H9 (cell line): Measurements from ENCODE around the gene SPTSSB. TPM values are rescaled to one million over a fixed set of nuclear protein-coding genes. Genes with fewer than 3 reads are reported as not detected.

Experiments used
- DNase-seq: peaks from one replicate; pipeline ENCODE4 v3.0.0-alpha.2; 2017
- H2AFZ ChIP-seq: one replicate; pipeline ENCODE4 v1.6.1; 2013; ENCODE audit warnings: mild to moderate bottlenecking, low read length, control low read depth, moderate library complexity
- H2AK5ac ChIP-seq: 2 replicates; pipeline ENCODE4 v1.6.1; 2013; ENCODE audit warnings: low read length, control low read depth, mixed read lengths; ENCODE audit not compliant: insufficient read length
- H2BK120ac ChIP-seq: one replicate; pipeline ENCODE4 v1.6.1; 2013; ENCODE audit warnings: low read depth, mild to moderate bottlenecking, low read length, control low read depth, inconsistent platforms; ENCODE audit not compliant: poor library complexity, severe bottlenecking
- H2BK12ac ChIP-seq: 2 replicates; pipeline ENCODE4 v1.6.1; 2013; ENCODE audit warnings: low read length, control low read depth, mixed read lengths, low read depth; ENCODE audit not compliant: insufficient read length
- H2BK15ac ChIP-seq: 2 replicates; pipeline ENCODE4 v1.6.1; 2013; ENCODE audit warnings: low read depth, low read length, control low read depth
- H2BK20ac ChIP-seq: one replicate; pipeline ENCODE4 v1.6.1; 2013; ENCODE audit warnings: low read depth, mild to moderate bottlenecking, low read length, control low read depth, inconsistent platforms; ENCODE audit not compliant: poor library complexity, severe bottlenecking
- H2BK5ac ChIP-seq: 2 replicates; pipeline ENCODE4 v1.6.1; 2013; ENCODE audit warnings: low read length, control low read depth, mixed read lengths; ENCODE audit not compliant: insufficient read length
- H3K14ac ChIP-seq: 2 replicates; pipeline ENCODE4 v1.6.1; 2013; ENCODE audit warnings: low read length, control low read depth; ENCODE audit not compliant: insufficient read depth
- H3K18ac ChIP-seq: 2 replicates; pipeline ENCODE4 v1.6.1; 2013; ENCODE audit warnings: low read depth, mild to moderate bottlenecking, mixed read lengths, low read length, control low read depth; ENCODE audit not compliant: insufficient read length
- H3K23ac ChIP-seq: 2 replicates; pipeline ENCODE4 v1.6.1; 2013; ENCODE audit warnings: low read length, control low read depth, mixed read lengths, low read depth; ENCODE audit not compliant: insufficient read length
- H3K23me2 ChIP-seq: 2 replicates; pipeline ENCODE4 v1.6.1; 2013; ENCODE audit warnings: low read depth, mild to moderate bottlenecking, mixed read lengths, low read length, control low read depth; ENCODE audit not compliant: insufficient read length, poor library complexity, severe bottlenecking
- H3K27ac ChIP-seq: 2 replicates; pipeline ENCODE4 v1.5.1; 2013; ENCODE audit warnings: low read length, control low read depth, mixed read lengths, low read depth; ENCODE audit not compliant: insufficient read length
- H3K27me3 ChIP-seq: 2 replicates; pipeline ENCODE4 v1.6.1; 2013; ENCODE audit warnings: low read length, control low read depth, inconsistent platforms; ENCODE audit not compliant: insufficient read depth
- H3K4ac ChIP-seq: 2 replicates; pipeline ENCODE4 v1.6.1; 2013; ENCODE audit warnings: low read depth, mild to moderate bottlenecking, control low read depth, inconsistent platforms, low read length, moderate library complexity
- H3K4me1 ChIP-seq: 2 replicates; pipeline ENCODE4 v1.6.1; 2013; ENCODE audit warnings: low read length, control low read depth, inconsistent platforms; ENCODE audit not compliant: insufficient read depth
- H3K4me2 ChIP-seq: 2 replicates; pipeline ENCODE4 v1.6.1; 2013; ENCODE audit warnings: low read length, control low read depth, mixed read lengths; ENCODE audit not compliant: insufficient read length, insufficient read depth
- H3K56ac ChIP-seq: 2 replicates; pipeline ENCODE4 v1.6.1; 2013; ENCODE audit warnings: low read depth, mild to moderate bottlenecking, mixed read lengths, low read length, control low read depth; ENCODE audit not compliant: insufficient read length
- H3K79me1 ChIP-seq: 2 replicates; pipeline ENCODE4 v1.6.1; 2013; ENCODE audit warnings: low read depth, mild to moderate bottlenecking, moderate library complexity, low read length, control low read depth, inconsistent platforms; ENCODE audit not compliant: insufficient read depth, poor library complexity, severe bottlenecking
- H3K79me2 ChIP-seq: 2 replicates; pipeline ENCODE4 v1.6.1; 2013; ENCODE audit warnings: low read length, control low read depth, inconsistent platforms; ENCODE audit not compliant: insufficient read depth
- H3K9ac ChIP-seq: 2 replicates; pipeline ENCODE4 v1.6.1; 2013; ENCODE audit warnings: low read length, control low read depth, mixed read lengths; ENCODE audit not compliant: insufficient read length; ENCODE audit errors: extremely low read depth
- H3K9me3 ChIP-seq: one replicate; pipeline ENCODE4 v1.6.1; 2013; ENCODE audit warnings: low read depth, low read length, inconsistent platforms; ENCODE audit not compliant: control insufficient read depth
- H3T11ph ChIP-seq: one replicate; pipeline ENCODE4 v1.6.1; 2013; ENCODE audit warnings: mild to moderate bottlenecking, low read length, control low read depth, inconsistent platforms
- H4K20me1 ChIP-seq: one replicate; pipeline ENCODE4 v1.6.1; 2013; ENCODE audit not compliant: control insufficient read depth, insufficient read length, insufficient read depth
- H4K5ac ChIP-seq: 2 replicates; pipeline ENCODE4 v1.6.1; 2013; ENCODE audit warnings: low read depth, mild to moderate bottlenecking, mixed read lengths, low read length, control low read depth; ENCODE audit not compliant: insufficient read length
- H4K8ac ChIP-seq: replicated peaks from 2 replicates; pipeline ENCODE4 v1.6.1; 2013; ENCODE audit warnings: low read length, control low read depth, mixed read lengths, low read depth; ENCODE audit not compliant: insufficient read length
- H4K91ac ChIP-seq: 2 replicates; pipeline ENCODE4 v1.6.1; 2013; ENCODE audit warnings: low read depth, mild to moderate bottlenecking, moderate library complexity, mixed read lengths, low read length, control low read depth; ENCODE audit not compliant: insufficient read length
- H3K27ac Mint-ChIP-seq, 3 experiments: 2 replicates in 2 of 3; 3 replicates in 1 of 3; pipeline ENCODE4 v1.8.0; 2020 to 2021; ENCODE audit warnings: mixed read lengths in 3 of 3, mild to moderate bottlenecking in 1 of 3, moderate library complexity in 1 of 3
- H3K27me3 Mint-ChIP-seq: 2 replicates; pipeline ENCODE4 v1.8.0; 2021; ENCODE audit warnings: low read depth, mild to moderate bottlenecking, moderate library complexity, mixed read lengths
- H3K36me3 Mint-ChIP-seq, 3 experiments: 2 replicates in 2 of 3; 3 replicates in 1 of 3; pipeline ENCODE4 v1.8.0; 2020 to 2021; ENCODE audit warnings: low read depth in 3 of 3, mixed read lengths in 3 of 3; ENCODE audit not compliant: insufficient read depth in 1 of 3
- H3K4me1 Mint-ChIP-seq, 2 experiments: 2 replicates each; pipeline ENCODE4 v1.8.0; 2020; ENCODE audit warnings: mixed read lengths in 2 of 2
- H3K4me3 Mint-ChIP-seq, 2 experiments: 2 replicates in 1 of 2; 3 replicates in 1 of 2; pipeline ENCODE4 v1.8.0; 2020 to 2021; ENCODE audit warnings: mild to moderate bottlenecking in 2 of 2, mixed read lengths in 2 of 2, moderate library complexity in 1 of 2
- H3K9me3 Mint-ChIP-seq, 2 experiments: 2 replicates in 1 of 2; 3 replicates in 1 of 2; pipeline ENCODE4 v1.8.0; 2020; ENCODE audit warnings: mild to moderate bottlenecking in 2 of 2, mixed read lengths in 2 of 2, moderate library complexity in 1 of 2
- total RNA-seq: library from RNA; stranded (reverse); gene quantifications from 2 replicates; pipeline ENCODE4 v1.2.1, GENCODE V29; 2021
- TF ChIP-seq, protein P1 (sequence below): fragments of 200-600 bp; sonication (generic); conservative IDR thresholded peaks from 3 replicates; pipeline ENCODE4 v1.8.0; 2021; ENCODE audit warnings: antibody characterized with exemption, mild to moderate bottlenecking

The SPTSSB gene
- total RNA-seq, 1 experiment from 2014 or later = 3.5 TPM

DNA sequence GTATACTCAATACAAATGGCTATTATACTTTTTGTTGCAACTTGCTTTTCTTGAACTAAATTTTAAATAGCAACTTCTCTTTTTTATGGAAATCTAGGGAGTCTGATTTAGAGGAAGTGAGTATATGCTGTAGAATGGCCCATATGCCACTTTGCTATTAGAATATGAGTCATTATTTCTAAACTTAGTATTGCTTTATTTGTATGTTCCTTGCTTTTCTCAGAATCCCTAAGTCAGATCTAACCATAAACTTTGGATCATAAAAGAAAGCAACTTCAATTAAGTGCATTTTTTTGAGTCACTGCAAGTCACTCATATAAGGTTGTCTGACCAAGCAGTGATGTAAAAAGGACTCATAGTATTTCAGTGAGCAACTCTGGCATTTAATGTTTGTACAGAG, 17.5 kb upstream of the SPTSSB start:
- Histone ChIP-seq H2BK5ac (no peak overlapping the region), H2BK15ac (no peak overlapping the region), H3K4me2 (no peak overlapping the region), H3K23me2 (no peaks in the 10 kb centered on the region), H3K79me1 (no peaks in the 10 kb centered on the region), H3K79me2 (no peaks in the 10 kb centered on the region), H3K23ac (no peak overlapping the region), H2BK20ac (no peak overlapping the region), H2AFZ (no peak overlapping the region), H3K27ac (no peak overlapping the region), H3K9ac (no peak overlapping the region), H4K8ac (no peak overlapping the region), H3K18ac (no peak overlapping the region), H3K9me3 (no peaks in the 10 kb centered on the region), H3K14ac (no peak overlapping the region), H3K4me1 (no peaks in the 10 kb centered on the region), H4K91ac (no peak overlapping the region), H4K5ac (no peak overlapping the region), H2AK5ac (no peak overlapping the region), H3K27me3 (no peaks in the 10 kb centered on the region), H2BK120ac (no peak overlapping the region), H2BK12ac (no peak overlapping the region), H3K4ac (no peak overlapping the region), H4K20me1 (no peaks in the 10 kb centered on the region), H3T11ph (no peak overlapping the region), H3K56ac (no peak overlapping the region)
- Mint-ChIP-seq H3K4me3 (no peak overlapping the region), H3K27me3 (no peaks in the 10 kb centered on the region; the same call in 1 of the 2 replicates), H3K4me1 (peaks cover 0 to 4% of the 10 kb centered on the region in 2 experiments; a peak in 2 of 4 replicates), H3K9me3 (peaks cover 3 to 4% of the 10 kb centered on the region in 2 experiments; a peak in 3 of 5 replicates), H3K27ac (no peak overlapping the region), H3K36me3 (peaks cover 0 to 9% (median 0%) of the 10 kb centered on the region in 3 experiments; a peak in 1 of 7 replicates)
- no peak for DNase-seq
- TF ChIP-seq, protein P1, sequence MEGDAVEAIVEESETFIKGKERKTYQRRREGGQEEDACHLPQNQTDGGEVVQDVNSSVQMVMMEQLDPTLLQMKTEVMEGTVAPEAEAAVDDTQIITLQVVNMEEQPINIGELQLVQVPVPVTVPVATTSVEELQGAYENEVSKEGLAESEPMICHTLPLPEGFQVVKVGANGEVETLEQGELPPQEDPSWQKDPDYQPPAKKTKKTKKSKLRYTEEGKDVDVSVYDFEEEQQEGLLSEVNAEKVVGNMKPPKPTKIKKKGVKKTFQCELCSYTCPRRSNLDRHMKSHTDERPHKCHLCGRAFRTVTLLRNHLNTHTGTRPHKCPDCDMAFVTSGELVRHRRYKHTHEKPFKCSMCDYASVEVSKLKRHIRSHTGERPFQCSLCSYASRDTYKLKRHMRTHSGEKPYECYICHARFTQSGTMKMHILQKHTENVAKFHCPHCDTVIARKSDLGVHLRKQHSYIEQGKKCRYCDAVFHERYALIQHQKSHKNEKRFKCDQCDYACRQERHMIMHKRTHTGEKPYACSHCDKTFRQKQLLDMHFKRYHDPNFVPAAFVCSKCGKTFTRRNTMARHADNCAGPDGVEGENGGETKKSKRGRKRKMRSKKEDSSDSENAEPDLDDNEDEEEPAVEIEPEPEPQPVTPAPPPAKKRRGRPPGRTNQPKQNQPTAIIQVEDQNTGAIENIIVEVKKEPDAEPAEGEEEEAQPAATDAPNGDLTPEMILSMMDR = no peak
